ENCODE measurements around the gene IMPDH1. TPM values are rescaled to one million over a fixed set of nuclear protein-coding genes. Genes with fewer than 3 reads are reported as not detected.

Gene IMPDH1
- polyA plus RNA-seq, 4 donors, result 11.8 to 30.9 (median 25.8) TPM

- no peak for DNase-seq (ENCODE audit: low read depth in 4 of 4, low spot score in 3 of 4)
Observed at GRCh38 chr7:128406314-128407232, 3.2 kb downstream of the IMPDH1 start.

GRCh38 chr7:128405471-128406313 lies 4.1 kb downstream of the IMPDH1 start:
- no peak for DNase-seq (ENCODE audit: low read depth in 4 of 4, low spot score in 3 of 4)

- DNase-seq (ENCODE audit: low read depth in 4 of 4, low spot score in 3 of 4), result no peak
Observed at GRCh38 chr7:128404886-128405470, 4.8 kb downstream of the IMPDH1 start.

- no peak for DNase-seq (ENCODE audit: low read depth in 4 of 4, low spot score in 3 of 4)
Observed at GRCh38 chr7:128404143-128404681, 5.6 kb downstream of the IMPDH1 start.

GRCh38 chr7:128403676-128404075 lies 6.1 kb downstream of the IMPDH1 start:
- no peak for DNase-seq (ENCODE audit: low read depth in 4 of 4, low spot score in 3 of 4)

- DNase-seq (ENCODE audit: low read depth in 4 of 4, low spot score in 3 of 4), result no peak
Observed at GRCh38 chr7:128402356-128402755, 7.4 kb downstream of the IMPDH1 start.

- no peak for DNase-seq (ENCODE audit: low read depth in 4 of 4, low spot score in 3 of 4)
Observed at GRCh38 chr7:128400566-128400965, 9.2 kb downstream of the IMPDH1 start.

- DNase-seq (ENCODE audit: low read depth in 4 of 4, low spot score in 3 of 4), result no peak
Observed at GRCh38 chr7:128399991-128400390, 9.8 kb downstream of the IMPDH1 start.

GRCh38 chr7:128398841-128399135 lies 11.0 kb downstream of the IMPDH1 start:
- DNase-seq (ENCODE audit: low read depth in 4 of 4, low spot score in 3 of 4), result no peak

GRCh38 chr7:128398016-128398840 lies 11.6 kb downstream of the IMPDH1 start:
- no peak for DNase-seq (ENCODE audit: low read depth in 4 of 4, low spot score in 3 of 4)

- no peak for DNase-seq (ENCODE audit: low read depth in 4 of 4, low spot score in 3 of 4)
Observed at GRCh38 chr7:128396357-128396756, 13.4 kb downstream of the IMPDH1 start.

GRCh38 chr7:128395748-128396147 lies 14.0 kb downstream of the IMPDH1 start:
- no peak for DNase-seq (ENCODE audit: low read depth in 4 of 4, low spot score in 3 of 4)

GRCh38 chr7:128394904-128395496 lies 14.8 kb downstream of the IMPDH1 start:
- no peak for DNase-seq (ENCODE audit: low read depth in 4 of 4, low spot score in 3 of 4)

- no peak for DNase-seq (ENCODE audit: low read depth in 4 of 4, low spot score in 3 of 4)
Observed at GRCh38 chr7:128393526-128394330, 16.1 kb downstream of the IMPDH1 start.

GRCh38 chr7:128392446-128393327 lies 17.1 kb downstream of the IMPDH1 start:
- DNase-seq (ENCODE audit: low read depth in 4 of 4, low spot score in 3 of 4), result no peak

GRCh38 chr7:128391805-128392204 lies 18.0 kb downstream of the IMPDH1 start:
- no peak for DNase-seq (ENCODE audit: low read depth in 4 of 4, low spot score in 3 of 4)

GRCh38 chr7:128390871-128391565 lies 18.8 kb downstream of the IMPDH1 start:
- no peak for DNase-seq (ENCODE audit: low read depth in 4 of 4, low spot score in 3 of 4)

Measured in left renal pelvis (tissue), 4 donors.